GM12878 (cell line): Measurements from ENCODE around the gene KRTAP10-11. TPM values are rescaled to one million over a fixed set of nuclear protein-coding genes. Genes with fewer than 3 reads are reported as not detected.
"Not testable (repeated sequence)": the region's sequence is repeated elsewhere in the genome, so short reads cannot be mapped to it uniquely, and the experiment has no call there.

ENCODE experiments used
- ATAC-seq: fragments of 200-7000 bp; cut with Tn5 transposase; 3 replicates; pipeline ENCODE4 v1.9.1; 2020; ENCODE audit warnings: mild to moderate bottlenecking, moderate library complexity
- BruUV-seq: library from RNA; stranded (reverse); fragments of 400-500 nt; replicated peaks from 2 replicates; lab custom pipeline; 2021; lab: Mats Ljungman, UMichigan
- CTCF ChIA-PET: fragments of 300-600 bp; sonication (Branson Sonifier 250); formaldehyde crosslinking; extraction: SDS; loops from one replicate; lab custom pipeline; 2021; ENCODE audit warnings: inconsistent platforms; lab: Yijun Ruan, JAX
- POLR2A ChIA-PET: fragments of 350-600 bp; formaldehyde crosslinking; extraction: SDS; loops from one replicate; lab custom pipeline; 2021; ENCODE audit warnings: inconsistent platforms; lab: Charles Lee
- RAD21 ChIA-PET: fragments of 300-600 bp; sonication (Branson Sonifier 250); formaldehyde crosslinking; loops from one replicate; lab custom pipeline; 2023; ENCODE audit warnings: antibody characterized with exemption; ENCODE audit not compliant: unreplicated experiment; lab: Charles Lee
- SMC1A ChIA-PET: fragments of 300-600 bp; sonication (Branson Sonifier 250); formaldehyde crosslinking; loops from one replicate; lab custom pipeline; 2023; ENCODE audit not compliant: unreplicated experiment, uncharacterized antibody; lab: Charles Lee
- DNase-seq: peaks from one replicate; pipeline ENCODE4 v3.0.0-alpha.2; 2011; ENCODE audit warnings: low read depth, low spot score
- FAIRE-seq: peaks from 3 replicates; lab custom pipeline; 2011; peaks lifted over from hg19 to GRCh38; lab: Jason Lieb, UNC
- H2AFZ ChIP-seq: 2 replicates; pipeline ENCODE4 v1.6.0; 2011; ENCODE audit warnings: low read depth, low read length, control low read depth; ENCODE audit not compliant: control insufficient read depth
- H3K27ac ChIP-seq: 2 replicates; pipeline ENCODE4 v1.5.1; 2011; ENCODE audit warnings: control low read depth; ENCODE audit not compliant: control insufficient read depth, insufficient read depth
- H3K27me3 ChIP-seq, 2 experiments: replicated peaks in 1 of 2; 2 replicates each; pipeline versions ENCODE4 v1.6.0 to v1.6.1; 2011; ENCODE audit warnings: low read length in 1 of 2; ENCODE audit not compliant: control insufficient read depth in 2 of 2, insufficient read depth in 2 of 2
- H3K36me3 ChIP-seq, 2 experiments: 2 replicates each; pipeline ENCODE4 v1.5.1; 2011; ENCODE audit warnings: low read length in 1 of 2; ENCODE audit not compliant: control insufficient read depth in 2 of 2, insufficient read depth in 2 of 2
- H3K4me1 ChIP-seq: 2 replicates; pipeline ENCODE4 v1.6.1; 2011; ENCODE audit warnings: mild to moderate bottlenecking, low read length, moderate library complexity, mixed read lengths; ENCODE audit not compliant: control insufficient read depth, insufficient read depth
- H3K4me2 ChIP-seq: 2 replicates; pipeline ENCODE4 v1.6.0; 2011; ENCODE audit warnings: control low read depth; ENCODE audit not compliant: control insufficient read depth, insufficient read depth
- H3K4me3 ChIP-seq: fragments of 200-600 bp; sonication (generic); 2 replicates; pipeline ENCODE4 v1.5.1; 2016
- H3K79me2 ChIP-seq: 2 replicates; pipeline ENCODE4 v1.6.0; 2011; ENCODE audit warnings: low read length; ENCODE audit not compliant: control insufficient read depth, insufficient read depth
- H3K9ac ChIP-seq: 2 replicates; pipeline ENCODE4 v1.8.0; 2011; ENCODE audit warnings: low read length, control low read depth, mixed read lengths; ENCODE audit not compliant: control insufficient read depth, insufficient read depth
- H3K9me3 ChIP-seq: replicated peaks from 3 replicates; pipeline ENCODE4 v1.5.1; 2011; ENCODE audit warnings: mild to moderate bottlenecking, low read length; ENCODE audit not compliant: control insufficient read depth, insufficient read depth
- H4K20me1 ChIP-seq: 2 replicates; pipeline ENCODE4 v1.6.0; 2011; ENCODE audit not compliant: control insufficient read depth, insufficient read depth
- CUX1 ChIP-seq: IDR thresholded peaks from 2 replicates; pipeline ENCODE4 v1.6.1; 2012; ENCODE audit warnings: improper control_type of control experiment, low read depth, low read length; ENCODE audit not compliant: insufficient replicate concordance
- HCFC1 ChIP-seq: fragments of 150-350 bp; IDR thresholded peaks from 2 replicates; pipeline ENCODE4 v1.6.1; 2014; ENCODE audit warnings: low read length
- IRF5 ChIP-seq: fragments of 450-650 bp; IDR thresholded peaks from 2 replicates; pipeline ENCODE4 v1.6.1; 2017; ENCODE audit warnings: borderline replicate concordance
- NRF1 ChIP-seq: conservative IDR thresholded peaks from 2 replicates; pipeline ENCODE4 v1.6.1; 2011; ENCODE audit warnings: mild to moderate bottlenecking, low read depth, low read length, improper control_type of control experiment
- SMC3 ChIP-seq: IDR thresholded peaks from 2 replicates; pipeline ENCODE4 v1.6.1; 2011; ENCODE audit warnings: low read length, improper control_type of control experiment, borderline replicate concordance
- WGBS: methylation state at CpG from one replicate; pipeline ENCODE4 v1.1.6; 2016; ENCODE audit warnings: low lambda C conversion rate; ENCODE audit not compliant: insufficient replicate concordance, insufficient coverage; ENCODE audit errors: missing lambda C conversion rate; 5-methylcytosine and 5-hydroxymethylcytosine counted together
- in situ Hi-C: fragments of 300-500 bp; cut with MboI; formaldehyde crosslinking; loops from 9 replicates; pipeline ENCODE4 v1.14.3; 2018; ENCODE audit warnings: mixed read lengths
- intact Hi-C: fragments of 100-400 bp; cut with micrococcal nuclease; formaldehyde crosslinking; loops from one replicate; pipeline ENCODE4 v1.14.2; 2022; ENCODE audit not compliant: unreplicated experiment
- polyA plus RNA-seq, 11 experiments: library from polyadenylated mRNA; depleted of rRNA in 4 of 11; unstranded in 6 of 11; stranded (reverse) in 5 of 11; fragments of >200 nt; fragmentation: Nextera tagmentation in 4 of 11; fragmentation: Illumina TruSeq in 1 of 11; extraction: Ambion mirVana in 4 of 11; extraction: Trizol in 1 of 11; gene quantifications; 1 replicate in 1 of 11; 2 replicates in 10 of 11; pipeline versions ENCODE4 v1.2.1 to v1.2.3, GENCODE V29; 2011 to 2016; ENCODE audit warnings: inconsistent platforms in 2 of 11, missing spikeins in 2 of 11, low read depth in 1 of 11
- total RNA-seq, 4 experiments: library from RNA; depleted of rRNA in 3 of 4; stranded (reverse); fragments of >200 nt in 3 of 4; fragmentation: Illumina TruSeq in 1 of 4; extraction: Trizol in 1 of 4; gene quantifications; 2 replicates each; pipeline versions ENCODE4 v1.2.1 to v1.2.3, GENCODE V29; 2013 to 2021
- TF ChIP-seq, protein P1 (sequence below): IDR thresholded peaks from 2 replicates; pipeline ENCODE4 v1.6.1; 2011; ENCODE audit warnings: borderline replicate concordance, low read depth, mild to moderate bottlenecking, moderate library complexity, mixed read lengths, low read length; ENCODE audit not compliant: insufficient read depth; ENCODE audit errors: extremely low read length

KRTAP10-11 gene
- total and polyA plus RNA-seq, 10 of the 15 experiments (the other 5 are each of a cell fraction or from before 2014, with no cell fraction given): not detected

DNA sequence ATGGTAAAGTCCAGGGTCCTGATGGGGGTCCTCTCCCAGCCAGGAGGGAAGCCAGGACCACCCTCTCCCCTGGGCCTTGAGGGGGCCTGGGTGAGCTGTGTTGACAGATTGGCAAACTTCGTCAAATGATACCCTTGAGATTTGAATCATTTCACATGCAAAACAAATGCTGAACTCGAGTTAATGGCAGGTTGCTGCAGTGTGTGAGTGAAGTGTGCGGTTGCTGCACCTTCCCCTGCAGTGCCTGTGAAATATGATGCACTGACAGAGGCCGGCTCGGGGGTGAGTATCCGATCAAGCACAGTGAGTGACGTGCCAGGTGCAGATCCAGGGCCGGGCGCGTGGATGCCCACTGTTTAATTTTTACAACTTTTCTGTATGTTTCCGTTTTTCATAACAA, 41.5 kb downstream of the KRTAP10-11 start (continued):
- no peak for TF ChIP-seq NRF1
- TF ChIP-seq IRF5: no peak
- no peak for TF ChIP-seq SMC3

DNA sequence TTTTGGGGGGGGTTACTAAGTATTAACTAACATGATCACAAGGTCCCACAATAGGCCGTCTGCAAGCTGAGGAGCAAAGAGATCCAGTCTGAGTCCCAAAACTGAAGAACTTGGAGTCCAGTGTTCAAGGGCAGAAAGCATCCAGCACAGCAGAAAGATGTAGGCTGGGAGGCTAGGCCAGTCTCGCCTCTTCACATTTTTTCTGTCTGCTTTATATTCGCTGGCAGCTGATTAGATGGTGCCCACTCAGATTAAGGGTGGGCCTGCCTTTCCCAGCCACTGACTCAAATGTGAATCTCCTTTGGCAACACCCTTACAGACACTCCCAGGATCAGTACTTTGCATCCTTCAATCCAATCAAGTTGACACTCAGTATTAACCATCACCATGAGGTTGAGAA, 43.5 kb downstream of the KRTAP10-11 start:
- H3K36me3 ChIP-seq, BruUV-seq, H3K9me3 ChIP-seq, H3K4me3 ChIP-seq, in situ Hi-C loops, SMC1A ChIA-PET, POLR2A ChIA-PET, H3K4me2 ChIP-seq, DNase-seq, RAD21 ChIA-PET, H3K79me2 ChIP-seq, H3K27me3 ChIP-seq, H3K9ac ChIP-seq, intact Hi-C loops, H4K20me1 ChIP-seq, H3K4me1 ChIP-seq, H3K27ac ChIP-seq, FAIRE-seq, H2AFZ ChIP-seq, ATAC-seq, CTCF ChIA-PET: not testable (repeated sequence)
- WGBS: 0% methylated on average over 3 of the region's 3 CpGs

GRCh38 chr21:44691686-44692085, 45.5 kb downstream of the KRTAP10-11 start:
- no peak for DNase-seq
- peaks cover 1% of the 10 kb centered on the region; the same call in 2 of the 3 replicates for H3K9me3 ChIP-seq
- ChIA-PET SMC1A (no interaction called here), RAD21 (no interaction called here), CTCF (interaction anchor here (2.1 kb wide), 1 partner anchor 51 kb away, joined by 6 read pairs; no protein-coding TSS in a partner anchor), POLR2A (no interaction called here)
- no peak for FAIRE-seq
- intact Hi-C loops: no loop called here
- H4K20me1 ChIP-seq: no peaks in the 10 kb centered on the region
- H3K27me3 ChIP-seq: no peaks in the 10 kb centered on the region
- in situ Hi-C loops: no loop called here
- H3K9ac ChIP-seq: no peak overlapping the region
- no TSS peak for BruUV-seq
- H3K79me2 ChIP-seq: no peaks in the 10 kb centered on the region
- H3K36me3 ChIP-seq: no peaks in the 10 kb centered on the region
- 3% methylated on average over 2 of the region's 2 CpGs for WGBS
- ATAC-seq: no peak
- H3K4me1 ChIP-seq: no peaks in the 10 kb centered on the region; the same call in 1 of the 2 replicates
- no peak overlapping the region for H2AFZ ChIP-seq
- H3K4me2 ChIP-seq: no peak overlapping the region
- H3K27ac ChIP-seq: no peak overlapping the region
- H3K4me3 ChIP-seq: no peak overlapping the region
- TF ChIP-seq, protein P1, sequence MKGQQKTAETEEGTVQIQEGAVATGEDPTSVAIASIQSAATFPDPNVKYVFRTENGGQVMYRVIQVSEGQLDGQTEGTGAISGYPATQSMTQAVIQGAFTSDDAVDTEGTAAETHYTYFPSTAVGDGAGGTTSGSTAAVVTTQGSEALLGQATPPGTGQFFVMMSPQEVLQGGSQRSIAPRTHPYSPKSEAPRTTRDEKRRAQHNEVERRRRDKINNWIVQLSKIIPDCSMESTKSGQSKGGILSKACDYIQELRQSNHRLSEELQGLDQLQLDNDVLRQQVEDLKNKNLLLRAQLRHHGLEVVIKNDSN: no peak
- no peak for TF ChIP-seq HCFC1
- TF ChIP-seq CUX1: no peak
